Measurements from ENCODE around the gene OXSR1.

Gene OXSR1

DNA sequence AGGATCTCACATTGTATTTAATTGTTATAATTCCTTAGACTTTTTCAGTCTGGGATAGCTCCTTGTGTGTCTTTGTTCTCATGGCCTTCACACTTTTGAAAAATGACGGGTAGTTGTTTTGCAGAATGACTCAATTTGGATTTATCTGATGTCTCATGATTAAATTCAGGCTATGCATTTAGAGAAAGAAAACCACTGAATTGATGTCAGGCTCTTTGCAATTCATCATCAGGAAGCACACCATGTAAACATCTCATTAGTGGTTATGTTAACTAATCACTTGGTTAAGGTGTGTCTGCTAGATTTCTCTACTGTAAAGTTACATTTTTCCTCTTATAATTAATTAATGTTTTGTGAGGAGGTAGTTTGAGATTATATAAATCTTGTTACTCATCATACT lies 92.2 kb downstream of the OXSR1 start:
- TF ChIP-seq, protein P1, sequence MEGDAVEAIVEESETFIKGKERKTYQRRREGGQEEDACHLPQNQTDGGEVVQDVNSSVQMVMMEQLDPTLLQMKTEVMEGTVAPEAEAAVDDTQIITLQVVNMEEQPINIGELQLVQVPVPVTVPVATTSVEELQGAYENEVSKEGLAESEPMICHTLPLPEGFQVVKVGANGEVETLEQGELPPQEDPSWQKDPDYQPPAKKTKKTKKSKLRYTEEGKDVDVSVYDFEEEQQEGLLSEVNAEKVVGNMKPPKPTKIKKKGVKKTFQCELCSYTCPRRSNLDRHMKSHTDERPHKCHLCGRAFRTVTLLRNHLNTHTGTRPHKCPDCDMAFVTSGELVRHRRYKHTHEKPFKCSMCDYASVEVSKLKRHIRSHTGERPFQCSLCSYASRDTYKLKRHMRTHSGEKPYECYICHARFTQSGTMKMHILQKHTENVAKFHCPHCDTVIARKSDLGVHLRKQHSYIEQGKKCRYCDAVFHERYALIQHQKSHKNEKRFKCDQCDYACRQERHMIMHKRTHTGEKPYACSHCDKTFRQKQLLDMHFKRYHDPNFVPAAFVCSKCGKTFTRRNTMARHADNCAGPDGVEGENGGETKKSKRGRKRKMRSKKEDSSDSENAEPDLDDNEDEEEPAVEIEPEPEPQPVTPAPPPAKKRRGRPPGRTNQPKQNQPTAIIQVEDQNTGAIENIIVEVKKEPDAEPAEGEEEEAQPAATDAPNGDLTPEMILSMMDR (IDR thresholded peaks at IDR 0.05; ENCODE audit: extremely low read depth, missing control alignments): no peak

DNA sequence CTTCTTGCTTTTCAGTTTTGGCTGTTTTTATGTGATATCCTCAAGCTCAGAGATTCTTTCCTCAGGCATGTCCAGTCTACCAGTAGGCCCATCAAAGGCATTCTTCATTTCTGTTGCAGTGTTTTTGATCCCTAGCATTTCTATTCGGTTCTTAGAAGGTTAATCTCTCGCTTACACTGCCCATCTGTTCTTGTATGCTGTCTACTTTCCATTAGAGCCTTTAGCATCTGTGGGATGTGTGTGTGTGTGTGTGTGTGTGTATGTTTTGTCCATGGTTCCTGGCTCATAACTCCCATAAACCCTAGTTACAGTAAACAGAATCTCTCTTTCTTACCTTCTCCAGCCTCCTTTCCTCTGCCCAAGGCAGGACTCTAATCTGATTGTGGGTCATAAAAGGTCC lies 95.1 kb downstream of the OXSR1 start:
- DNase-seq (ENCODE audit: low spot score): no peak
- TF ChIP-seq, protein P1 (IDR thresholded peaks at IDR 0.05; ENCODE audit: extremely low read depth, missing control alignments): no peak

More for the DNA sequence above, 92.2 kb downstream of the OXSR1 start:
- no peak for DNase-seq (ENCODE audit: low spot score)

DNA sequence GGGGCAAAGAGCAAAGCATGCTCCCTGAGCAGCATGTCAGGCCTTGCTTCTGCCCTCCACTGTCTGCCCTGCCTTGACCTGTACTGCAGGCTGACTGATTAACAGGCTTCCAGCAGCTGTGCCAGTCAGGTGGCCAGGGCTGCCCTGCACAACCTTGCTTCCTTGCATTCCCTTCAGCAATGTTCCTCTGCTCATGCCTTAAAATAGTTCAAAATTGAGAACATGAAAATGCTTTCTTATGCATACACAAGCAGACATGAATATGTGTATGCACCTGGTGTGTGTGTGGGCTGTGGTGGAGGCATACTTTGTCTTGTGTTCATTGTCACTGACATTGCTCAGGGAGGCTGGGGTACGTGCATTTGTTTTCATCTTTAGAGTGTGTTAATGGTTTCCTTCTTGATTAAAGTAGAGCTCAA lies 99.0 kb downstream of the OXSR1 start:
- no peak for DNase-seq (ENCODE audit: low spot score)
- TF ChIP-seq, protein P1 (IDR thresholded peaks at IDR 0.05; ENCODE audit: extremely low read depth, missing control alignments): no peak

DNA sequence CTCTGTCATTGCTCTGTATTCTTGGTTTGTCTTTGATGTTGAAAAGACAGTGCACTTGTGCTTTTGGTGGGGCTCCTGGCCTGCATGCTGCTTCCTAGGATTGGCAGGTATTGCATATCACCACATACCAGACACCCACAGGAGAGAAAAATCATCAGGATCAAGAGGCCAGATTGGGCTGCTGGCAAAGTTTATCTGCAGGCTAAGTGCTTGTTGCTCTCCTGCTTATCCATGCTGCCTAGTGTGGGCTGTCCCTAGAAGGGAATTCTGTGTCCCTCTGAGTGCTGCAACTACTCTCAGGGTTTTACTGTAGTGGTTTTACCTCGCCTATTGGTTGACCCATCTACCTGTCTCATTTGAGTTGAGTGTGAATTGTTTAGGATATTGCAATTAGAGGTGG lies 99.4 kb downstream of the OXSR1 start:
- TF ChIP-seq, protein P1 (IDR thresholded peaks at IDR 0.05; ENCODE audit: extremely low read depth, missing control alignments): no peak
- no peak for DNase-seq (ENCODE audit: low spot score)

DNA sequence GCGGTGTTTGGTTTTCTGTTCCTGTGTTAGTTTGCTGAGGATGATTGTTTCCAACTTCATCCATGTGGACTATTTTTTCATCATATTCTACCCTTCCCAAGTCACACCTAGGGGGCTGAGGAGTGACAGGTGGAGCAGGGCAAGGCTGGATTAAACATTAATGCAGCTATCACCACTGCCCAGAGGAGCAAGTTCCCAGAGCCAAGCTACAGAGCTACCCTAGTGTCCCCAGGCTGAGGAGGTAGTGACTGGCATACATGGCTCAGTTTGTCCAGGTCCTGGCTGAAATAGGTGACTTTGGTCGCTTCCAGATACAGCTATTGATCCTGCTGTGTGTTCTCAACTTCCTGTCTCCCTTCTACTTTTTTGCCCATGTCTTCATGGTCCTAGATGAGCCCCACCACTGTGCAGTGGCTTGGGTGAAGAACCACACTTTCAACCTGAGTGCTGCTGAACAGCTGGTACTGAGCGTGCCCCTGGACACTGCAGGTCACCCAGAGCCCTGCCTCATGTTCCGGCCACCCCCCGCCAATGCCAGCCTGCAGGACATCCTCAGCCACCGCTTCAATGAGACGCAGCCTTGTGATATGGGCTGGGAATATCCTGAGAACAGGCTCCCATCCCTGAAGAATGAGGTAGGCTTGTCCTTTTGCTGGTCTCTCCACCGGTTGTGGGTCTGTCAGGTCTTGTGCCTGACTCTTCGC lies 100.4 kb downstream of the OXSR1 start, which contains the start of gene SLC22A13:
Gene SLC22A13 (plus strand): TSS at position 209 of the 704 bp plus-strand sequence. CDS start 49 bp downstream, at position 258.
- TF ChIP-seq, protein P1 (IDR thresholded peaks at IDR 0.05; ENCODE audit: extremely low read depth, missing control alignments): no peak
- no peak for DNase-seq (ENCODE audit: low spot score)

DNA sequence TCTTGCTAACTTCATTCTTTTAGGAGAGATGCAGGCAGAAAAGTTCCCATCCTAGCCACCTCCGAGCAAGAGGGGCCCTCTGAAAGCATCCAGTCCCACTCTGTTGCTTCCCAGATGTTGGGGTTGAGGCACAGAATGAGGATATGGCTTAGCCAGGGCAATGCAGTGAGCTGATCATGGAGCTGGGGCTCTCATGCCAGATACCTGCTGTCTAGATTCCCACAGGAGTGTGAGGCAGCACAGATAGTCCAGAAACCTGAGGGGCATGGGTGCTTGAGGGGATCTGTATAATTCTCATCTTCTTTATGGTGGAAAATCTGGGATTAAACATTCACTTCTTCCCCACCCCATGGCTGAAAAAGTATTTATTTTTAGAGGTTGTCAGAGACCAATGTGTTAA lies 101.5 kb downstream of the OXSR1 start:
- DNase-seq (ENCODE audit: low spot score): no peak
- TF ChIP-seq, protein P1 (IDR thresholded peaks at IDR 0.05; ENCODE audit: extremely low read depth, missing control alignments): no peak

DNA sequence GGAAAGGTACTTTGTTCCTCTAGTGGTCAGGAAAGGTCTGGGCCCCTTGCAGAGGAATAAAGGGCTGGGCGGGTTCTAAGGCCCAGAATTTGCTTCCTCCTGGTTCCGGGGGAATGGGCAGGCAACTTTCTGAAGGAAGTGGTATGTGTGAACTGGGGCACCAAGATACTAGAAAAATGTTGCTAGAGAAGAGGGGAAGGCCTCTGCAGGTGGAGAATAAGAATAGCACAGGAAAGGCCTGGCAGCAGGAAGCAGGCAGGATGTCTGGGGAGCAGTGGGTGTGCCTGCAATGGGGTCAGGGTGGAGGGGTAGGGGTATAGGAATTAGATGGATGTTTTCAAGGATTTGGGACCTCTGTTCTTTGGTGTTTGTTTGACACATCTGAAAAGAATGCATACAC lies 102.3 kb downstream of the OXSR1 start:
- TF ChIP-seq, protein P1 (IDR thresholded peaks at IDR 0.05; ENCODE audit: extremely low read depth, missing control alignments): no peak
- no peak for DNase-seq (ENCODE audit: low spot score)
